Motor neuron (in vitro differentiated cells): ENCODE measurements around the gene PKD1. TPM values are rescaled to one million over a fixed set of nuclear protein-coding genes. Genes with fewer than 3 reads are reported as not detected.

Experiments
- ATAC-seq, 8 experiments: fragments of 200-7000 bp; cut with Tn5 transposase; replicated peaks in 6 of 8; 2 replicates each; pipeline ENCODE4 v1.8.0; 2021; ENCODE audit warnings: mild to moderate bottlenecking in 8 of 8, moderate library complexity in 8 of 8
- H3K27ac ChIP-seq, 2 donors: fragments of 250-450 bp; sonication (Bioruptor Pico); 2 replicates each; pipeline ENCODE4 v1.9.0; 2021; ENCODE audit warnings: antibody characterized with exemption in 2 of 2, mild to moderate bottlenecking in 2 of 2, moderate library complexity in 1 of 2
- H3K4me1 ChIP-seq, 2 donors: fragments of 250-450 bp; sonication (Bioruptor Pico); replicated peaks in 1 of 2; 2 replicates each; pipeline ENCODE4 v1.6.1; 2021; ENCODE audit warnings: antibody characterized with exemption in 2 of 2, mild to moderate bottlenecking in 2 of 2, moderate library complexity in 1 of 2
- H3K4me3 ChIP-seq, 5 donors: fragments of 250-450 bp; sonication (Bioruptor Pico); 2 replicates each; pipeline ENCODE4 v1.9.0; 2021; ENCODE audit warnings: antibody characterized with exemption in 5 of 5, mild to moderate bottlenecking in 5 of 5, moderate library complexity in 4 of 5
- WGBS, 10 experiments: fragments of 450-650 bp; shearing (Covaris generic); methylation state at CpG; one replicate each; pipeline ENCODE4 v1.0.0; 2022; 5-methylcytosine and 5-hydroxymethylcytosine counted together
- in situ Hi-C, 9 experiments: fragments of 400-800 bp; cut with MboI; loops; one replicate each; pipeline ENCODE4 v1.15.0; 2021; ENCODE audit warnings: low sequenced_read_pairs in 9 of 9, low pct_unique_long_range_greater_than_20kb in 2 of 9; ENCODE audit not compliant: unreplicated experiment in 9 of 9
- total RNA-seq, 8 experiments: library from RNA; unstranded; fragments of 300-600 nt; gene quantifications; 2 replicates each; pipeline versions ENCODE4 v1.2.3 to v1.2.4, GENCODE V29; 2022

PKD1 gene
- total RNA-seq, 8 experiments from 2014 or later: 27.9 to 123 (median 58.3) TPM

DNA sequence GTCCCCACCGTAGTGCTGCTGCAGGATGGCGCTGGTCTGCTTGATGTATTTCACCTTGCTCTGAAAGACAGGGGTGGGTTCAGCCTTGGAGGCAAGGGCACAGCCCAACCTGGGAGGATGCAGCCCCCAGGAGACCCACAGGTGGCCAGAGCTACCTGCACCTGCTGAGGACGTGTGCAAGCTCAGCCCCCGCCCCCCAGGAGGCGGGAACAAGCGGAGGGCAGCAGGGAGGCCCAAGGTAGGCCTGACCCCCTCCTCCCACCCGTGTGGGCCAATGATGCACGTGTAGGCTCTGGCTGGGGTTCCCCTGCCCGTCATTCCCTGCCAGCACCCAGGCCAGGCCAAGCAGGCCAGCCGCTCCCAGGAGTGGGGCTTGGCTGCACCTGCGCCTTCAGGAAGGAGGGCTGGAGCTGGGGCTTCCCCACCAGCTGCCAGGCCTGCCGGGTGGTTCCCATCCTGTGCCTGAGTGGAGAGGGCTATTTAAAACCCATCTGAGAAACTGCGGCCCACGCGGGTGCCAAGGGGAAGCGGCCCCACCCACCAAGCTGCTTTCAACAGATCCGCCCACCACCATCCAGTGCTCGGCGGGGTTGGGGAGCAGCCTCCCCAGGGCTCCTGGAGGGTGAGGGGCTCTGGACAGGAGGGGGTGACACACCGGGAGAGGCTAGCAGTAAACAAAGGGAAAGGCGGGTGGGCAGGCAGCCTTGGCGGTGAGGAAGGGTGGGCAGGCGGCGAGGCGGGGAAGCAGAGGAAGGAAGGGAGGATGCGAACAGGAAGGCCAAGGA, 91.8 kb downstream of the PKD1 start:
- no peak for ATAC-seq
- H3K4me1 ChIP-seq: peaks cover 23 to 28% of the 10 kb centered on the region in 2 donors
- no peak overlapping the region for H3K4me3 ChIP-seq
- WGBS, 10 experiments: 80 to 100% methylated on average over 1 to 3 of the region's 26 CpGs; no CpG with 5 or more reads in 8 of the 10 experiments
- in situ Hi-C loops: loop anchor here in 1 of 9 experiments (25.0 kb wide), 1 partner anchor 93 kb away; the partner anchor contains the start of genes PKD1 and RAB26
- H3K27ac ChIP-seq: no peak overlapping the region

DNA sequence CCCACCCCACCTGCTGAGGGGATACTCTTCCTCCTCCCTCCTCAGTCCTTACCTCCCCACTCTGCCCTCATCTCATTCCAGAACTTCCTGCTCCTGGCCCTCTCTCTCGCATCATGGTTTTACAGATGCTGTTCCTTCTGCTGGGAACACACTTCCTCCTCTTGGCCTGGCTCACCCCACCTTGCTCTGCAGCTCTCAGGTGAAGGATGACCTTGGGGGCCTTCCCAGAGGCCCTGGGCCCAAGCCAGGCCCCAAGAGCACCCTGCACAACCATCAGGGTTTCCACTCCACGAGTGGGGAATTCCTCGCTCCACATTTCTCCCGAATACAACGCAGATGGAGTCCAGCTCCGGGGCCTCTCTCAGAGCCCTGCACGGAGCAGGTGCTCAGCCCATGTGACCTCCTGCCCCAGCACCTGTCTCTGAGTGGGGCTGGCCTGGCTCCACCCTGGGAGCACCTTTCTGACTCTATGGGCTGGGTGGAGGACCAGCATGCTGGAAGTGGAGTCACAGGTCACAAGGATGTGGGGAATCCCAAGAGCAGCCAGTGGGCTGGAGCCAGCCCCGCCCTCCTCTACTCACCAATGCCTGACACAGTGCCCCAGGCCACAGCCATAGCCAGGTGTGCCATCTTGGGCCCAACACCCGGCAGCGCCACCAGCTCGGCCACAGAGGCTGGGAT, 92.6 kb downstream of the PKD1 start:
- WGBS, 10 experiments: 80 to 100% (median 91%) methylated on average over 1 to 6 of the region's 11 CpGs; no CpG with 5 or more reads in 6 of the 10 experiments
- Histone ChIP-seq H3K27ac (no peak overlapping the region), H3K4me1 (peaks cover 24 to 27% of the 10 kb centered on the region in 2 donors), H3K4me3 (no peak overlapping the region)
- ATAC-seq: no peak
- in situ Hi-C loops: loop anchor here in 1 of 9 experiments (25.0 kb wide), 1 partner anchor 94 kb away; the partner anchor contains the start of genes PKD1 and RAB26

DNA sequence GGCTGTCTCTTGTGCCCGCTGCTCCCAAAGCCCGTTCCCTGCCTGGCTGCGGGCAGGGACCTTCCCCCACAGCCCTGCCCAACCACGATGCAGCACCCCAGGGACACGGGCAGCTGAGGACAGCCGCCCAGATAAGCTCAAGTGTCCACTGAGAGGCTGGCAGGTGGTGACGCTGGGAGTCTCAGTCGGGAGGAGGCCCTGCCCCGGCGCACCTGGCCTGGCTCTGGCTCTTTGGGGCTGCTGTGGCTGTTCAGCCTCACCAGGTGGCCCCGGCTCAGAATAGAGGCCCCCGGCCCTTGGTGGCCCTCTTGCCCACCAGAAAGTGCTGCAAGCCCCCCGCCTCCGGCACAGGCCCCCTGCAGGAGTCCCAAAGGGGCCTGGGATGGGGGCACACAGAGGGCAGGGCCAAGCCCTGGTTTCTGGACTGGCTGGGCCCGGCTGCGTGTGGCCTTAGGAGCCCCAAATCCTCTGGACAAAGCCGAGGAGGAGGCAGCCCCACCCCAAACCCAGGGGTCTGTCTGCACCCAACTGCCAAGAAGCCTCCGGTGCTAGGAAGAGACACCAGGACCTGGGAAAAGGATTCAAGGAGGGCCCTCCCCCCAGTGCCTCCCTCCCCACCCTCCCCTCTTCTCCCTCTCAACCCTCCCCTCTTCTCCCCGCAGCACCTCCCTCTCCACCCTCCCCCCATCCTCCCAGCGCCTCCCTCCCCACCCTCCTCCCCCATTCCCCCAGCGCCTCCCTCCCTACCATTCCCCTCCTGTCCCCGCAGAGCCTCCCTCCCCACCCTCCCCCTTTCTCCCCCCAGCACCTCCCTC, 93.3 kb downstream of the PKD1 start:
- H3K4me1 ChIP-seq: peaks cover 24 to 27% of the 10 kb centered on the region in 2 donors
- WGBS, 10 experiments: 80 to 100% methylated on average over 1 to 2 of the region's 22 CpGs; no CpG with 5 or more reads in 8 of the 10 experiments
- ATAC-seq: no peak
- in situ Hi-C loops: loop anchor here in 1 of 9 experiments (25.0 kb wide), 1 partner anchor 95 kb away; the partner anchor contains the start of genes PKD1 and RAB26
- H3K4me3 ChIP-seq: no peak overlapping the region
- no peak overlapping the region for H3K27ac ChIP-seq

DNA sequence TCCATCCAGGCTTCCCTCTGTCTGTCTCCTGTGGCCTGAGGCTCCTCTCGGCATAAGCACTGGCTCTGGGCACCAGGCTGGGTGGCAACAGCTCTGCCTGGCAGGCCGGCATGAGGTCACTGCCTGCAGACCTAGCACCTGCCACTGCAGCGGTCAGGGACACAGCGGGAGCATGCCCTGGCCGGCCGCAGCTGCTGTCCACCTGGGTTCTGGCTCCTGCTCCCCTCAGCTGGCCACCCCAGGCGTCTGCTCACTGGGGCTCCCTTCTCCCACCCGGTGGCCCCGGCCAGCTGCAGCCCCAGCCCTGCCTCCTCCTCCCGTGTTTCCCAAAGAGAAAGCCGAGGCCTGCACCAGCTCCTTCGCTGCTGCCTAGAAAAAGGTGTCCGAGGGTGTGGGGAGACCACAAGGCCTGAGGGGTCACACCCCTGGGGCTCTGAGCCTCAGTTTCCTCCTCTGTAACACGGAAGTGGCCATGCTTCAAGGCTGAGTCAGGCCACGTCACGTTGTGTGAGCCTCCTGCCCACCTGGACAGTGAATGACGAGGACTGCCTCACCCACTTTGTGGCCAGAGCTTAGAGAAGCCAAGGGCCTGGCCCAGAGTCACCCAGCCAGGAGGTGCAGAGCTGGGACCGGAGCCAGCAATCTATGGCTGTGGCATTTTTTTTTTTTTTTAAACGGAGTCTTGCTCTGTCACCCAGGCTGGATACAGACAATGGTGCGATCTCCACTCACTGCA, 94.7 kb downstream of the PKD1 start:
- no peak overlapping the region for H3K4me3 ChIP-seq
- in situ Hi-C loops: loop anchor here in 1 of 9 experiments (25.0 kb wide), 1 partner anchor 96 kb away; the partner anchor contains the start of genes PKD1 and RAB26
- WGBS, 10 experiments: 60 to 91% (median 77%) methylated on average over 2 to 12 of the region's 20 CpGs; no CpG with 5 or more reads in 5 of the 10 experiments
- H3K27ac ChIP-seq: peak overlapping the region in 1 of 2 donors; percentile 74
- ATAC-seq: no peak
- peaks cover 20 to 30% of the 10 kb centered on the region in 2 donors for H3K4me1 ChIP-seq

DNA sequence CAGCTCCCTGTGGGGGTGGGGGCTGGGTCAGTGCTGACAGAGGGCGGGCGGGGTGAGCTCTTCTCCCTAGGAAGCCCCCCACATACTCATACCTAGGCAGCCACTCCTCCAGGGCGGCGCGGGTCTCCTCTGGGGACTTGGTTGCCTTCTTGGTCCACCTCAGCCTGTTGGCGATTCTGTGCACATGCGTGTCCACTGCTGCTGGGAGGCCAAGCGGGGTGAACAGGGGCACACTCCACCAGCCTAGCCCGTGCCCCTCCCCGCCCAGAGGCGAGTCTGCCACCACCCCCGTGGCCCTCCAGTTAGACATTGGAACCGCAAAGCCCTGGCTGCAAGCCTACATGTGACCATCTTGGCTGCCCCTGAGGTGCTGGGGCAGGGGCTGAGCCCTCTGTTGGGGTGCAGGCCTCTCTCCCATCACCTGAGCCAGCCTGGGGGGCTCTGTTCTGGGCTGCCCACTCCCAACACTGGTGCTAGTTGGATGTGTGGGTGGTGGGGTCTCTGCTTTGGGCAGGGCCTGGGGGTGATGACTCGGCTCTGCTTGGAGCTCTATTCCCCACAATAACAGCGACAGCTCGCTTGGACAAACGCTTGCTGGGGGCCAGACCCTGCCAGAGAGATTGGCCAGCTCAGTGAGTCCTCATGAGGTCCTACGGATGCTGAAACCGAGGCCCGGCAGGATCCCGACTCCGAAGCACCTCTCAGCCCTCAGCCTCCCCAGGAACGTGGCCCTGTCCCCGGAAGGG, 95.5 kb downstream of the PKD1 start:
- 87 to 100% methylated on average over 1 to 3 of the region's 24 CpGs; no CpG with 5 or more reads in 8 of the 10 experiments for WGBS, 10 experiments
- peak in 1 of 8 experiments; percentile 4 for ATAC-seq
- H3K4me1 ChIP-seq: peaks cover 25 to 36% of the 10 kb centered on the region in 2 donors
- in situ Hi-C loops: loop anchor here in 1 of 9 experiments (25.0 kb wide), 1 partner anchor 97 kb away; the partner anchor contains the start of genes PKD1 and RAB26
- H3K4me3 ChIP-seq: no peak overlapping the region
- peak overlapping the region; percentile 44 to 74 for H3K27ac ChIP-seq

DNA sequence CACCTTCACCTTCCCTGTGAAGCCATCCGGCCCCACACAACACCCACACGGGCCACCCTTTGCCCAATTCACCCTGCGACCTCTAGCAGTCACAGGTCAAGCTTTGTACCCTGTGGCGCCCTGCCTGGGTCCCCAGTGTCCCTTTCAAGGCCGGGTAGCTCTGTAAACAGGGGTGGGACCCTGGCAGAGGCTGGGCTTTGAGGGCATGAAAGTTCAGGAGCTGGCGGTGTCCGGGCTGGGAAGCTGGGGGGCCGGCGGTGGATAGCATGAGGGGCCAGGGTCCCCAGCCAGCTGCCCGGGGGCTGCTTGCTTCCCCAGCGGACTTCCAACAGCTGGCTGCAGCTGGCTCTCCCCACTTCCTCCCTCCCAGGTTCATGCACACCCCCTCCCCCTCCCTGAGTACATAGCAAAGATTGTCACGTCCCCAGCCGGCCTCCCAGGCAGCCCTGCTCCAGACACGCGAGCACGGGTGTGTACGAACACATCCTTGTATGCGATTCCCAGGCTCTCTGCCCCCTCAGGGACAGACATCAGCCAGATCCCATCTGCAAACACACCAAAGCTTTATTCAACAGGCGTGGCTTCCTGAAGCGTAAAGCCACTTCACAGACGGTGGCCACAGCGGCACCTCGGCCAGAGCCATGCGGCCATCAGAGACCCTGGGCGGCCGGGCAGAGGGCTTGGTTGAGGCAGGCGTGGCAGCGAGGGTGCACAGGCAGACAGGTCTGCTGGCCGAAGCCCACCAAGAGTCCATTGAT, 96.2 kb downstream of the PKD1 start:
- peak; percentile 41 to 82 (median 60) for ATAC-seq
- Histone ChIP-seq H3K4me1 (peaks cover 25 to 36% of the 10 kb centered on the region in 2 donors), H3K4me3 (no peak overlapping the region), H3K27ac (peak overlapping the region; percentile 44 to 74)
- WGBS, 10 experiments: 0 to 63% methylated on average over 2 to 5 of the region's 29 CpGs; no CpG with 5 or more reads in 8 of the 10 experiments
- in situ Hi-C loops: loop anchor here in 1 of 9 experiments (25.0 kb wide), 1 partner anchor 98 kb away; the partner anchor contains the start of genes PKD1 and RAB26

Other genes with a start within 250 kb of the PKD1 start
- 1 to 10 TPM in 1 of 8 experiments, under 1 TPM in 1, not detected in 6; 0.25 to 1.1 TPM for gene HS3ST6, start 217.5 kb downstream of the PKD1 start, total RNA-seq
- 10 to 100 TPM in 2 of 8 experiments, 1 to 10 TPM in 6; 2.8 to 18.1 (median 6.3) TPM for gene MSRB1, start 192.7 kb downstream of the PKD1 start, total RNA-seq
- 1 to 10 TPM in 1 of 8 experiments, under 1 TPM in 6, not detected in 1; 0.08 to 1.4 (median 0.22) TPM for gene RPL3L, start 181.2 kb downstream of the PKD1 start, total RNA-seq
- gene NDUFB10, start 176.4 kb downstream of the PKD1 start, total RNA-seq: 100 to 1,000 TPM; 153 to 255 (median 183) TPM
- 1,000 to 10,000 TPM; 1,718 to 3,761 (median 2,257) TPM for gene RPS2, start 171.1 kb downstream of the PKD1 start, total RNA-seq
- under 1 TPM in 1 of 8 experiments, not detected in 7; 0.16 TPM for gene RNF151, start 169.0 kb downstream of the PKD1 start, total RNA-seq
- gene TBL3, start 163.8 kb downstream of the PKD1 start, total RNA-seq: 10 to 100 TPM; 18.4 to 55.5 (median 31.7) TPM
- under 1 TPM in 4 of 8 experiments, not detected in 4; 0.21 to 0.73 (median 0.26) TPM for gene NOXO1, start 154.4 kb downstream of the PKD1 start, total RNA-seq
- 10 to 100 TPM; 14.4 to 37.3 (median 25.2) TPM for gene GFER, start 151.7 kb downstream of the PKD1 start, total RNA-seq
- 10 to 100 TPM in 5 of 8 experiments, 1 to 10 TPM in 2, under 1 TPM in 1; 0.36 to 54.5 (median 18.2) TPM for gene SYNGR3, start 145.9 kb downstream of the PKD1 start, total RNA-seq
- 10 to 100 TPM; 17.6 to 49.1 (median 27.6) TPM for gene ZNF598, start 126.1 kb downstream of the PKD1 start, total RNA-seq
- 1 to 10 TPM in 2 of 8 experiments, under 1 TPM in 3, not detected in 3; 0.27 to 1.7 (median 0.92) TPM for gene NPW, start 116.1 kb downstream of the PKD1 start, total RNA-seq
- gene NHERF2, start 109.0 kb downstream of the PKD1 start, total RNA-seq: 10 to 100 TPM in 4 of 8 experiments, 1 to 10 TPM in 4; 1.2 to 27.4 (median 7.8) TPM
- gene NTHL1, start 88.1 kb downstream of the PKD1 start, total RNA-seq: 10 to 100 TPM; 13.0 to 28.3 (median 18.8) TPM
- gene TSC2, start 87.9 kb downstream of the PKD1 start, total RNA-seq: 100 to 1,000 TPM in 1 of 8 experiments, 10 to 100 TPM in 7; 28.1 to 102 (median 53.2) TPM
- gene RAB26, start 12.7 kb upstream of the PKD1 start, total RNA-seq: 10 to 100 TPM in 2 of 8 experiments, 1 to 10 TPM in 6; 3.3 to 22.2 (median 5.2) TPM
- 10 to 100 TPM; 20.7 to 82.2 (median 33.3) TPM for gene TRAF7, start 19.9 kb upstream of the PKD1 start, total RNA-seq
- 10 to 100 TPM in 1 of 8 experiments, 1 to 10 TPM in 6, under 1 TPM in 1; 0.61 to 12.2 (median 6.0) TPM for gene CASKIN1, start 60.7 kb upstream of the PKD1 start, total RNA-seq
- gene MLST8, start 69.6 kb upstream of the PKD1 start, total RNA-seq: 10 to 100 TPM; 25.9 to 59.8 (median 38.7) TPM
- gene BRICD5, start 75.0 kb upstream of the PKD1 start, total RNA-seq: 10 to 100 TPM in 2 of 8 experiments, 1 to 10 TPM in 6; 1.1 to 15.1 (median 8.4) TPM
- 10 to 100 TPM in 4 of 8 experiments, 1 to 10 TPM in 4; 6.5 to 14.9 (median 9.9) TPM for gene PGP, start 78.9 kb upstream of the PKD1 start, total RNA-seq
- 10 to 100 TPM; 15.4 to 32.4 (median 23.1) TPM for gene E4F1, start 87.7 kb upstream of the PKD1 start, total RNA-seq
- 1 to 10 TPM in 6 of 8 experiments, under 1 TPM in 2; 0.61 to 3.0 (median 1.2) TPM for gene DNASE1L2, start 100.5 kb upstream of the PKD1 start, total RNA-seq
- 10 to 100 TPM; 26.6 to 56.4 (median 32.6) TPM for gene ECI1, start 115.7 kb upstream of the PKD1 start, total RNA-seq
- gene RNPS1, start 132.2 kb upstream of the PKD1 start, total RNA-seq: 100 to 1,000 TPM; 108 to 257 (median 163) TPM
- 10 to 100 TPM in 6 of 8 experiments, 1 to 10 TPM in 2; 2.1 to 41.4 (median 23.3) TPM for gene ABCA3, start 204.8 kb upstream of the PKD1 start, total RNA-seq